WTC11 (cell line): ENCODE results near the gene SFT2D3. TPM values are rescaled to one million over a fixed set of nuclear protein-coding genes. Genes with fewer than 3 reads are reported as not detected.
A peak's percentile ranks its signal among the peaks of the same experiment; 100 is the strongest.

Experiments used
- ATAC-seq: fragments of 200-7000 bp; cut with Tn5 transposase; 2 replicates; pipeline ENCODE4 v1.10.0; 2021; ENCODE audit warnings: mild to moderate bottlenecking, moderate library complexity
- CTCF ChIA-PET: fragments of 300-600 bp; sonication (Branson Sonifier 250); formaldehyde crosslinking; loops from one replicate; lab custom pipeline; 2021; ENCODE audit warnings: antibody characterized with exemption; lab: Charles Lee
- POLR2A ChIA-PET: fragments of 350-600 bp; sonication (Branson Sonifier 250); formaldehyde crosslinking; loops from one replicate; lab custom pipeline; 2021; ENCODE audit warnings: antibody characterized with exemption; lab: Charles Lee
- DNase-seq: peaks from one replicate; pipeline ENCODE4 v3.0.0; 2021; ENCODE audit warnings: low spot score
- H3K27ac Mint-ChIP-seq: 2 replicates; pipeline ENCODE4 v1.8.0; 2021; ENCODE audit warnings: mixed read lengths
- H3K27me3 Mint-ChIP-seq: 2 replicates; pipeline ENCODE4 v1.8.0; 2021; ENCODE audit warnings: low read depth, mild to moderate bottlenecking, moderate library complexity, mixed read lengths
- H3K36me3 Mint-ChIP-seq: 2 replicates; pipeline ENCODE4 v1.8.0; 2021; ENCODE audit warnings: mixed read lengths
- H3K4me1 Mint-ChIP-seq: 2 replicates; pipeline ENCODE4 v1.8.0; 2022; ENCODE audit warnings: mixed read lengths
- H3K4me3 Mint-ChIP-seq: 2 replicates; pipeline ENCODE4 v1.8.0; 2021; ENCODE audit warnings: mild to moderate bottlenecking, moderate library complexity, mixed read lengths
- H3K9me3 Mint-ChIP-seq: 2 replicates; pipeline ENCODE4 v1.8.0; 2021; ENCODE audit warnings: mixed read lengths
- AR ChIP-seq: fragments of 250-450 bp; sonication (Bioruptor Pico); IDR thresholded peaks from 2 replicates; pipeline ENCODE4 v1.9.0; 2021; ENCODE audit warnings: mild to moderate bottlenecking
- IRF2 ChIP-seq: sonication (generic); formaldehyde crosslinking; IDR thresholded peaks from 2 replicates; pipeline ENCODE4 v1.8.0; 2022; ENCODE audit warnings: low read depth, missing genetic modification reagents, borderline replicate concordance
- JUN ChIP-seq: sonication (generic); formaldehyde crosslinking; IDR thresholded peaks from 2 replicates; pipeline ENCODE4 v1.8.0; 2023; ENCODE audit warnings: mild to moderate bottlenecking, missing genetic modification reagents
- NFE2L1 ChIP-seq: sonication (generic); formaldehyde crosslinking; IDR thresholded peaks from 2 replicates; pipeline ENCODE4 v1.8.1; 2023; ENCODE audit warnings: missing genetic modification reagents
- PRDM15 ChIP-seq: sonication (generic); formaldehyde crosslinking; IDR thresholded peaks from 2 replicates; pipeline ENCODE4 v1.8.0; 2022; ENCODE audit warnings: missing genetic modification reagents
- PREB ChIP-seq: sonication (generic); formaldehyde crosslinking; IDR thresholded peaks from 2 replicates; pipeline ENCODE4 v1.8.1; 2022; ENCODE audit warnings: mild to moderate bottlenecking, missing genetic modification reagents, moderate library complexity, borderline replicate concordance
- USF1 ChIP-seq: sonication (generic); formaldehyde crosslinking; IDR thresholded peaks from 2 replicates; pipeline ENCODE4 v1.8.0; 2022; ENCODE audit warnings: mild to moderate bottlenecking, missing genetic modification reagents
- ZBTB21 ChIP-seq: sonication (generic); formaldehyde crosslinking; IDR thresholded peaks from 2 replicates; pipeline ENCODE4 v1.8.1; 2023; ENCODE audit warnings: mild to moderate bottlenecking, missing genetic modification reagents, borderline replicate concordance
- ZNF671 ChIP-seq: fragments of 250-450 bp; sonication (Bioruptor Pico); IDR thresholded peaks from 2 replicates; pipeline ENCODE4 v1.8.0; 2021; ENCODE audit warnings: mild to moderate bottlenecking
- total RNA-seq: library from RNA; stranded (reverse); gene quantifications from 3 replicates; pipeline ENCODE4 v1.2.3, GENCODE V29; 2021
- TF ChIP-seq, protein P1 (sequence below): sonication (generic); formaldehyde crosslinking; IDR thresholded peaks from 2 replicates; pipeline ENCODE4 v1.8.1; 2023; ENCODE audit warnings: mild to moderate bottlenecking, moderate library complexity, missing genetic modification reagents

SFT2D3 gene
- total RNA-seq, 1 experiment from 2014 or later = 10.5 TPM

GRCh38 chr2:127675331-127676261 lies 25.7 kb upstream of the SFT2D3 start, which contains the start of gene LIMS2:
TSS of gene LIMS2 (minus strand) at chr2:127675530. CDS start at chr2:127675024, 506 bp downstream.
- H3K9me3 Mint-ChIP-seq = no peaks in the 10 kb centered on the region
- CTCF ChIA-PET = interaction anchor here (0.8 to 5.8 kb wide), 11 partner anchors 12 to 260 kb away, joined by 3 to 46 read pairs (median 7); no protein-coding TSS in a partner anchor
- POLR2A ChIA-PET = interaction anchor here (1.4 to 1.7 kb wide), 2 partner anchors 25 to 29 kb away, joined by 4 to 6 read pairs; partner anchors contain the start of gene SFT2D3
- TF ChIP-seq, protein P1, sequence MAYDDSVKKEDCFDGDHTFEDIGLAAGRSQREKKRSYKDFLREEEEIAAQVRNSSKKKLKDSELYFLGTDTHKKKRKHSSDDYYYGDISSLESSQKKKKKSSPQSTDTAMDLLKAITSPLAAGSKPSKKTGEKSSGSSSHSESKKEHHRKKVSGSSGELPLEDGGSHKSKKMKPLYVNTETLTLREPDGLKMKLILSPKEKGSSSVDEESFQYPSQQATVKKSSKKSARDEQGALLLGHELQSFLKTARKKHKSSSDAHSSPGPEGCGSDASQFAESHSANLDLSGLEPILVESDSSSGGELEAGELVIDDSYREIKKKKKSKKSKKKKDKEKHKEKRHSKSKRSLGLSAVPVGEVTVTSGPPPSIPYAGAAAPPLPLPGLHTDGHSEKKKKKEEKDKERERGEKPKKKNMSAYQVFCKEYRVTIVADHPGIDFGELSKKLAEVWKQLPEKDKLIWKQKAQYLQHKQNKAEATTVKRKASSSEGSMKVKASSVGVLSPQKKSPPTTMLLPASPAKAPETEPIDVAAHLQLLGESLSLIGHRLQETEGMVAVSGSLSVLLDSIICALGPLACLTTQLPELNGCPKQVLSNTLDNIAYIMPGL = 0 out of 2 replicates have a peak, but pooled peaks have one; percentile 20
- TF ChIP-seq NFE2L1 (CRISPR knock-in tag) = no peak
- ATAC-seq (peak; percentile 57), DNase-seq (peak; percentile 52)
- peaks cover 9% of the 10 kb centered on the region for H3K4me1 Mint-ChIP-seq
- no peaks in the 10 kb centered on the region for H3K36me3 Mint-ChIP-seq
- peaks cover 61% of the 10 kb centered on the region for H3K27me3 Mint-ChIP-seq
- peak within 1 kb of the TSS; percentile 79 for H3K4me3 Mint-ChIP-seq
- no peak within 1 kb of the TSS for H3K27ac Mint-ChIP-seq

GRCh38 chr2:127676906-127677305 lies 24.4 kb upstream of the SFT2D3 start:
- ChIA-PET CTCF (interaction anchor here (2.2 to 5.8 kb wide), 4 partner anchors 15 to 85 kb away, joined by 7 to 46 read pairs (median 20); no protein-coding TSS in a partner anchor), POLR2A (no interaction called here)
- ATAC-seq = no peak
- TF ChIP-seq ZBTB21 (CRISPR knock-in tag) (no peak), JUN (CRISPR knock-in tag) (no peak), PRDM15 (no peak), PREB (CRISPR knock-in tag) (no peak), USF1 (CRISPR knock-in tag) (no peak), ZNF671 (CRISPR knock-in tag) (no peak), IRF2 (CRISPR knock-in tag) (no peak), AR (CRISPR knock-in tag) (no peak)
- Mint-ChIP-seq H3K27me3 (peaks cover 61% of the 10 kb centered on the region), H3K4me3 (no peak overlapping the region; the same call in 1 of the 2 replicates), H3K36me3 (no peaks in the 10 kb centered on the region), H3K27ac (no peak overlapping the region), H3K9me3 (no peaks in the 10 kb centered on the region), H3K4me1 (peaks cover 9% of the 10 kb centered on the region)
- no peak for DNase-seq
